Thymus (tissue), 11 donors: ENCODE results near the gene CES2. TPM values are rescaled to one million over a fixed set of nuclear protein-coding genes. Genes with fewer than 3 reads are reported as not detected.
"Not testable (repeated sequence)": the region's sequence is repeated elsewhere in the genome, so short reads cannot be mapped to it uniquely, and the experiment has no call there.

Experiments used
- DNase-seq, 9 donors: peaks; one replicate each; pipeline ENCODE4 v3.0.0-alpha.2; 2013; ENCODE audit warnings: low spot score in 9 of 9, low read depth in 6 of 9, missing footprints in 1 of 9
- H3K27ac ChIP-seq, 2 donors: one replicate each; pipeline ENCODE4 v1.5.1; 2013; ENCODE audit warnings: control low read depth in 1 of 2, low read depth in 1 of 2, low read length in 1 of 2, mild to moderate bottlenecking in 1 of 2, moderate library complexity in 1 of 2
- H3K27me3 ChIP-seq, 2 donors: one replicate each; pipeline ENCODE4 v1.5.1; 2013; ENCODE audit warnings: low read length in 1 of 2; ENCODE audit not compliant: control insufficient read depth in 2 of 2, insufficient read depth in 1 of 2
- H3K36me3 ChIP-seq, 2 donors: one replicate each; pipeline ENCODE4 v1.5.1; 2013; ENCODE audit warnings: low read length in 1 of 2, mild to moderate bottlenecking in 1 of 2, moderate library complexity in 1 of 2; ENCODE audit not compliant: control insufficient read depth in 2 of 2, insufficient read depth in 2 of 2
- H3K4me1 ChIP-seq, 2 donors: one replicate each; pipeline ENCODE4 v1.5.1; 2013; ENCODE audit warnings: low read length in 2 of 2; ENCODE audit not compliant: control insufficient read depth in 2 of 2, insufficient read depth in 2 of 2
- H3K4me3 ChIP-seq, 2 donors: one replicate each; pipeline ENCODE4 v1.5.1; 2013; ENCODE audit warnings: low read length in 2 of 2, control low read depth in 1 of 2, mild to moderate bottlenecking in 1 of 2
- H3K9me3 ChIP-seq, 2 donors: one replicate each; pipeline ENCODE4 v1.5.1; 2013; ENCODE audit warnings: low read length in 1 of 2, mild to moderate bottlenecking in 1 of 2; ENCODE audit not compliant: control insufficient read depth in 2 of 2, insufficient read depth in 1 of 2
- WGBS: extraction: QIAGEN DNeasy Blood & Tissue Kit; methylation state at CpG from one replicate; pipeline ENCODE4 v1.1.7; 2013; 5-methylcytosine and 5-hydroxymethylcytosine counted together
- polyA plus RNA-seq: library from polyadenylated mRNA; stranded (reverse); fragments of 200-250 nt; gene quantifications from one replicate; pipeline ENCODE4 v1.2.3, GENCODE V29; 2013
- total RNA-seq: library from RNA; stranded (reverse); fragments of 120-200 nt; gene quantifications from one replicate; pipeline ENCODE4 v1.2.4, GENCODE V29; 2013
- donor health status: healthy.

CES2 gene
- total and polyA plus RNA-seq, 2 donors: 15.8 to 16.7 TPM

DNA sequence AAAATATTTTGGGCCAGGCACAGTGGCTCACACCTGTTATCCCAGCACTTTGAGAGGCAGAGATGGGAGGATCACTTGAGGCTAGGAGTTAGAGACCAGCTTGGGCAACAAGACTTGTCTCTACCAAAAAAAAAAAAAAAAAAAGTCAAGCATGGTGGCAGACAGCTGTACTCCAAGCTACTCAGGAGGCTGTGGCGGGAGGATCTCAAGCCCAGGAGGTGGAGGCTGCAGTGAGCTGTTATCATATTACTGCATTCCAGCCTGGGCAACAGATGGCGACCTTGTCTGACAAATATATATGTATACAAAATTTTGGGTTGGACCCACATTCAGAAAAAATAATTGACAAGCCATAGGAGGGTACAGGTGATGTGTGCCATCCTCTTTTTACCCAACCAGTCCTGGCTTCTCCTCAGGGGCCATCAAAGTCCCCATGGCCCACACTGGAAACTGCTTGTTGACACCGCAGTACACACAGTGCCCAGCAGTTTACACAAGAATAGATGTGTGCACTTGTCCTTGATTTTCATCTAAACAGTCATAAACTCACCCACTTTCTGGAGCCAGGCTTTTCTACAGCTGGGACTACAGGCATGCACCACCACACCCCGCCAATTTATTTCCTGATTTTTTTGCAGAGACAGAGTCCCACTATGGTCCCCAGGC, 1.7 kb downstream of the CES2 start:
- peaks cover 32 to 36% of the 10 kb centered on the region in 2 donors for H3K36me3 ChIP-seq
- H3K9me3 ChIP-seq: no peaks in the 10 kb centered on the region
- H3K4me3 ChIP-seq: no peak overlapping the region
- H3K27me3 ChIP-seq: no peaks in the 10 kb centered on the region
- 96% methylated on average over 4 of the region's 4 CpGs for WGBS
- no peak overlapping the region for H3K27ac ChIP-seq
- H3K4me1 ChIP-seq: peaks cover 15 to 16% of the 10 kb centered on the region in 2 donors
- no peak for DNase-seq

DNA sequence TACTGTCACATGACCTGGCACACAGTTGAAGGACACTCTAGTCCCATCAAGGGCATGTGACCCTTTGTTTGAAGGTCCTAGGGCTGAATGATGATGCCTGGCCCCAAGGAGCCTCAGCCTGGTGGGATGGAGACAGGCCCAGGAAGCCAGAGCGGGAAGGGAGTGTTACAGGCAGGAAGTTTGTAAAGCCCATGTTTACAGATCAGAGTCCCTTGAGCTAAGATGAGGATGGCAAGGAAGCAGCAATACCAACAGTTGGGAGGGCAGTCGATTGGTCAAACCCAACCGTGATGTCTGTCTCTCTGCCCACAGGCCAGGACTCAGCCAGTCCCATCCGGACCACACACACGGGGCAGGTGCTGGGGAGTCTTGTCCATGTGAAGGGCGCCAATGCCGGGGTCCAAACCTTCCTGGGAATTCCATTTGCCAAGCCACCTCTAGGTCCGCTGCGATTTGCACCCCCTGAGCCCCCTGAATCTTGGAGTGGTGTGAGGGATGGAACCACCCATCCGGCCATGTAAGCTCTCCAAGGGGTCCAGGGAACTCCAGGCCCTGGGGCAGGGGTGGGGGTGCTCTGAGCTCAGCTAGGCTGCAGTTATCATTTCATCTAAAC, 2.5 kb downstream of the CES2 start:
- Histone ChIP-seq H3K4me3 (no peak overlapping the region), H3K36me3 (peaks cover 33 to 40% of the 10 kb centered on the region in 2 donors), H3K27me3 (no peaks in the 10 kb centered on the region), H3K27ac (no peak overlapping the region), H3K9me3 (no peaks in the 10 kb centered on the region), H3K4me1 (peaks cover 11 to 15% of the 10 kb centered on the region in 2 donors)
- 97% methylated on average over 10 of the region's 10 CpGs for WGBS
- DNase-seq: no peak

- Histone ChIP-seq H3K27ac (no peak overlapping the region), H3K36me3 (peaks cover 44 to 49% of the 10 kb centered on the region in 2 donors), H3K4me1 (peaks cover 5 to 8% of the 10 kb centered on the region in 2 donors), H3K9me3 (no peaks in the 10 kb centered on the region), H3K27me3 (no peaks in the 10 kb centered on the region), H3K4me3 (no peak overlapping the region)
- DNase-seq: no peak
These were observed 4.0 kb downstream of the CES2 start for GRCh38 chr16:66939366-66939765.

DNA sequence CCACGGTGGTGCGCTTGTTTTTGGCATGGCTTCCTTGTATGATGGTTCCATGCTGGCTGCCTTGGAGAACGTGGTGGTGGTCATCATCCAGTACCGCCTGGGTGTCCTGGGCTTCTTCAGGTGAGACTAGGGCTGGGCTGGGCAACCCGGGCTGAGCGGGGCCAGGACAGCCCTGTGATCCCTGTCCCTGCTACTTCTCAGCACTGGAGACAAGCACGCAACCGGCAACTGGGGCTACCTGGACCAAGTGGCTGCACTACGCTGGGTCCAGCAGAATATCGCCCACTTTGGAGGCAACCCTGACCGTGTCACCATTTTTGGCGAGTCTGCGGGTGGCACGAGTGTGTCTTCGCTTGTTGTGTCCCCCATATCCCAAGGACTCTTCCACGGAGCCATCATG, 4.9 kb downstream of the CES2 start:
- 99% methylated on average over 16 of the region's 16 CpGs for WGBS
- peaks cover 44 to 49% of the 10 kb centered on the region in 2 donors for H3K36me3 ChIP-seq
- DNase-seq: no peak
- H3K4me3 ChIP-seq: no peak overlapping the region
- no peak overlapping the region for H3K27ac ChIP-seq
- H3K27me3 ChIP-seq: no peaks in the 10 kb centered on the region
- H3K4me1 ChIP-seq: peaks cover 2 to 4% of the 10 kb centered on the region in 2 donors
- H3K9me3 ChIP-seq: no peaks in the 10 kb centered on the region

- Histone ChIP-seq H3K4me1 (peaks cover 0 to 5% of the 10 kb centered on the region in 2 donors), H3K36me3 (peaks cover 40 to 46% of the 10 kb centered on the region in 2 donors), H3K9me3 (no peaks in the 10 kb centered on the region), H3K4me3 (no peak overlapping the region), H3K27ac (no peak overlapping the region), H3K27me3 (peaks cover 8 to 16% of the 10 kb centered on the region in 2 donors)
- no peak for DNase-seq
- over 99% methylated on average over 5 of the region's 5 CpGs for WGBS
These were observed 7.7 kb downstream of the CES2 start for GRCh38 chr16:66942981-66943380.

DNA sequence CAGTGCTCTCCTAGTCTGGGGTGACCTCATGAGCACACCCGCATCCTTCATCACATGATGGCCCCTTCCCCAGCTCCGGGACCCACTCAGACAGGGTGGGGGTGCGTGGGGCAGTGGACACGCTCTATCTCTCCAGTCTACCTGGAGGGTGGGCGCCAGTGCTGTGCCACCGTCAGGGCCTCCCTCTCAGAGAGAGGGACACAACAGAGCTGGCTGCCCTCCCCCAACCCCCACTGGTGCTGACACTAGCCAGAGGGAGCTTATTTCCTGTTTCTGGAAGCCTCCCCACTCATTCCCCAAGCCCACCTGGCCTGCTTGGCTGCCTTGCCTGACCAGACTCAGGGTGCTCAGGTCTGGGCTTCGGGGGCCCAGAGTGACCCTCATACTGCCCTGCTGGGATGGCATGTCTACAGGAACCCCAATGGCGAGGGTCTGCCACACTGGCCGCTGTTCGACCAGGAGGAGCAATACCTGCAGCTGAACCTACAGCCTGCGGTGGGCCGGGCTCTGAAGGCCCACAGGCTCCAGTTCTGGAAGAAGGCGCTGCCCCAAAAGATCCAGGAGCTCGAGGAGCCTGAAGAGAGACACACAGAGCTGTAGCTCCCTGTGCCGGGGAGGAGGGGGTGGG, 8.2 kb downstream of the CES2 start:
- peaks cover 0 to 10% of the 10 kb centered on the region in 2 donors for H3K4me1 ChIP-seq
- H3K4me3 ChIP-seq: no peak overlapping the region
- H3K27me3 ChIP-seq: peaks cover 11 to 22% of the 10 kb centered on the region in 2 donors
- peaks cover 40 to 45% of the 10 kb centered on the region in 2 donors for H3K36me3 ChIP-seq
- WGBS: 97% methylated on average over 15 of the region's 15 CpGs
- H3K9me3 ChIP-seq: no peaks in the 10 kb centered on the region
- DNase-seq: no peak
- H3K27ac ChIP-seq: no peak overlapping the region

- 98% methylated on average over 5 of the region's 5 CpGs for WGBS
- H3K27ac ChIP-seq: no peak overlapping the region
These were observed 8.7 kb downstream of the CES2 start for GRCh38 chr16:66944054-66944441.

DNA sequence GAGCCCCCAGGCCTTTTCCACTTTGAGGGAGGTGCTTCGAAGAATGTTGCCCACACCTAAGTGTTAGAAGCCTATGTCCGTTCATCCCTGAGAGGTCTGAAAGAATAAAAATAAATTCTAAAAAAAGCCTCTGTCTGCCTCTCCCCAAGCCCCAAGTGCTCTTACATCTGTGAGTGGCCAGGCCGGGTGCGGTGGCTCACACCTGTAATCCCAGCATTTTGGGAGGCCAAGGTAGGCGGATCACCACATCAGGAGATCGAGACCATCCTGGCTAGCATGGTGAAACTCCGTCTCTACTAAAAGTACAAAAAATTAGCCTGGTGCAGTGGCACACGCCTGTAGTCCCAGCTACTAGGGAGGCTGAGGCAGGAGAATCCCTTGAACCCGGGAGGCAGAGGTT, 9.7 kb downstream of the CES2 start:
- WGBS: 98% methylated on average over 9 of the region's 9 CpGs
- not testable (repeated sequence) for H3K27ac ChIP-seq, DNase-seq, H3K9me3 ChIP-seq, H3K4me3 ChIP-seq
- Histone ChIP-seq H3K27me3 (peaks cover 22 to 36% of the 10 kb centered on the region in 2 donors), H3K4me1 (peaks cover 0 to 10% of the 10 kb centered on the region in 2 donors), H3K36me3 (peaks cover 36 to 39% of the 10 kb centered on the region in 2 donors)

More at GRCh38 chr16:66944054-66944441, 8.7 kb downstream of the CES2 start:
- Histone ChIP-seq H3K4me1 (peaks cover 0 to 10% of the 10 kb centered on the region in 2 donors), H3K36me3 (peaks cover 40 to 43% of the 10 kb centered on the region in 2 donors), H3K4me3 (no peak overlapping the region), H3K27me3 (peaks cover 16 to 27% of the 10 kb centered on the region in 2 donors), H3K9me3 (no peaks in the 10 kb centered on the region)
- DNase-seq: no peak

GRCh38 chr16:66945939-66946338, 10.6 kb downstream of the CES2 start:
- Histone ChIP-seq H3K4me1 (peaks cover 0 to 10% of the 10 kb centered on the region in 2 donors), H3K27me3 (peaks cover 26 to 46% of the 10 kb centered on the region in 2 donors), H3K36me3 (peaks cover 27 to 29% of the 10 kb centered on the region in 2 donors), H3K27ac (no peak overlapping the region), H3K4me3 (no peak overlapping the region), H3K9me3 (no peaks in the 10 kb centered on the region)
- WGBS: 97% methylated on average over 4 of the region's 4 CpGs
- DNase-seq: no peak
